Left renal cortex interstitium (tissue), 4 donors: Measurements from ENCODE around the gene OSM. TPM values are rescaled to one million over a fixed set of nuclear protein-coding genes. Genes with fewer than 3 reads are reported as not detected.

Experiments used
- DNase-seq, 4 donors: peaks; one replicate each; pipeline ENCODE4 v3.0.0-alpha.2; 2013; ENCODE audit warnings: low read depth in 4 of 4, low spot score in 2 of 4, missing footprints in 1 of 4
- polyA plus RNA-seq, 4 donors: library from polyadenylated mRNA; unstranded; fragments of 120-200 nt; gene quantifications; one replicate each; pipeline ENCODE4 v1.2.1, GENCODE V29; 2013; ENCODE audit not compliant: insufficient read length in 4 of 4

OSM gene
- polyA plus RNA-seq, 4 donors: 0.13 to 0.38 (median 0.34) TPM; not detected in 1

- no peak for DNase-seq
Observed at GRCh38 chr22:30299322-30299721, 32.7 kb upstream of the OSM start.

- no peak for DNase-seq
Observed at GRCh38 chr22:30297991-30298701, 31.5 kb upstream of the OSM start.

GRCh38 chr22:30297276-30297990 lies 30.8 kb upstream of the OSM start:
- DNase-seq: no peak

- no peak for DNase-seq
Observed at GRCh38 chr22:30296833-30297232, 30.2 kb upstream of the OSM start.

GRCh38 chr22:30296324-30296723 lies 29.7 kb upstream of the OSM start:
- no peak for DNase-seq

- DNase-seq: no peak
Observed at GRCh38 chr22:30295576-30295975, 28.9 kb upstream of the OSM start.

- DNase-seq: no peak
Observed at GRCh38 chr22:30294830-30295229, 28.2 kb upstream of the OSM start.

- DNase-seq: no peak
Observed at GRCh38 chr22:30294066-30294465, 27.4 kb upstream of the OSM start.

GRCh38 chr22:30293026-30293425 lies 26.4 kb upstream of the OSM start:
- no peak for DNase-seq

- DNase-seq: no peak
Observed at GRCh38 chr22:30292069-30292970, 25.7 kb upstream of the OSM start.

- DNase-seq: no peak
Observed at GRCh38 chr22:30291058-30291892, 24.6 kb upstream of the OSM start.

- DNase-seq: no peak
Observed at GRCh38 chr22:30290342-30291057, 23.8 kb upstream of the OSM start.

- no peak for DNase-seq
Observed at GRCh38 chr22:30289980-30290313, 23.3 kb upstream of the OSM start.

GRCh38 chr22:30289141-30289979 lies 22.7 kb upstream of the OSM start, which contains the start of gene CASTOR1:
Gene CASTOR1, minus strand, starts transcription at chr22:30289505. Its CDS starts 8 bp downstream, at chr22:30289497.
- peak; percentile 77 to 96 (median 93) for DNase-seq

- no peak for DNase-seq
Observed at GRCh38 chr22:30288419-30289140, 21.9 kb upstream of the OSM start.

GRCh38 chr22:30287648-30288418 lies 21.2 kb upstream of the OSM start:
- peak in 1 of 4 donors; percentile 63 for DNase-seq
